NCI-H2107 (cell line): ENCODE measurements around the gene MRGPRE.
"Not testable (repeated sequence)": the region's sequence is repeated elsewhere in the genome, so short reads cannot be mapped to it uniquely, and the experiment has no call there.

Experiments
- DNase-seq: peaks from one replicate; lab custom pipeline; 2025; lab: John Stamatoyannopoulos, UW

MRGPRE gene

GRCh38 chr11:3231851-3232744 is at the start of gene MRGPRE:
Gene MRGPRE, minus strand, starts transcription at chr11:3232417. Its CDS starts 3,618 bp downstream, at chr11:3228799.
- peak; percentile 28 for DNase-seq

GRCh38 chr11:3281146-3281545 is 48.9 kb upstream of the MRGPRE start:
- not testable (repeated sequence) for DNase-seq

- DNase-seq: not testable (repeated sequence)
These were observed 48.4 kb upstream of the MRGPRE start for GRCh38 chr11:3280662-3281061.

DNA sequence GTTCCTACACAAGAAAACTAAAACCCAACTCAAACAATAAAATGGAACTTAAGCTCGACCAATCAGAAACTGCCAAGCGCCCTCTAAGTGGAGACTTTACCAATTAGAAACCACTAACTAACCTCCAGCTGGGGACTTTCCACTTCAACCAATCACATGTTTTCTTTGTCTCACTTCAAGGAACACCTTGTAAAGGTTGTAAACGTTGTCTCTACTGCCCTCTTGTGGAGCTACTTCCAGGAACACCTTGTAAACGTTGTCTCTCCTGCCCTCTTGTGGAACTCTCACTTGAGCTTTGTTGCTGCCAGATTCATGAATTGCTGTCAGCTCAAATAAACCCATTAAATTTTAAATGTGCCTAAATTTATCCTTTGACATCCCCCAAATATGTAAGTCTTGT is 46.7 kb upstream of the MRGPRE start:
- not testable (repeated sequence) for DNase-seq

- DNase-seq: not testable (repeated sequence)
These were observed 41.4 kb upstream of the MRGPRE start for GRCh38 chr11:3273629-3274028.

DNA sequence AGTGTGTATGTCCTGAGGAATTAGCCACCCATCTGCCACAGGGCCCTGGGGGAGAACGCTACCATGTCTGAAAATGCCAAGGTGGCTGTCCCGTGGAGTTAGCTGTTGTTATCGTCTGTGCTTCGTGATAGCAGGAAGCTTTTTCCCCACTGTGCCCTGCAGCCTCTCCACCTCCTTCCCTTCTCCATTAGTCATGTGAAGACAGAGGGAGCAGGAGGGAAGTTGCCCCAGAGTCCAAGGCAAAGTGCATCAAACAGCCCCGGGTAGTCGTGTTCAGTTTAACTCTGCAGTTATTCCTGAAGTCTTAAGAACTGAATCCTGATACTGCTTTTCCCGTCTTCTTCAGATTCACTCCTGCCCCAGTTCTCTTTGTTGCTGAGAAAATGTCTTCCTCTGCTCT is 30.3 kb upstream of the MRGPRE start:
- DNase-seq: not testable (repeated sequence)

DNA sequence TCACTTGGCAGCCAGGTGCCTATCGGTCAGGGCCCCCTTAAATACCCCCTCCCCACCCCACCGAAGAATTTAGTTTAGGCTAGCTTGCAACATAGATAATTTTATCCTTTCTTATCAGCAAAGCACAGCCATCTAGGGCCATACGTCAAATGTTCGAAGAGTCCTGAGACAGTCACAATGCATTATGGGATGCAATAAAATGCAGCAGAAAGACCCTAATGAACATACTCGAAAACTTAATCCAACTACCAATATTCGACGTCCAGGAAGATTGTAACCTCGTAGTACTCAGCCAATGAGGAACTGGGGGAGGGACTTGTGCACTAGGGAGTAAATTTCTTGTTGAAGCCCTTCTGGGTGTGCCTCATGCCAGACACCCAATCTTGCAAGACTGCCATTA is 29.6 kb upstream of the MRGPRE start:
- DNase-seq: not testable (repeated sequence)

- DNase-seq: not testable (repeated sequence)
These were observed 25.3 kb upstream of the MRGPRE start for GRCh38 chr11:3257509-3257908.

- DNase-seq: not testable (repeated sequence)
These were observed 23.0 kb upstream of the MRGPRE start for GRCh38 chr11:3255241-3255640.

DNA sequence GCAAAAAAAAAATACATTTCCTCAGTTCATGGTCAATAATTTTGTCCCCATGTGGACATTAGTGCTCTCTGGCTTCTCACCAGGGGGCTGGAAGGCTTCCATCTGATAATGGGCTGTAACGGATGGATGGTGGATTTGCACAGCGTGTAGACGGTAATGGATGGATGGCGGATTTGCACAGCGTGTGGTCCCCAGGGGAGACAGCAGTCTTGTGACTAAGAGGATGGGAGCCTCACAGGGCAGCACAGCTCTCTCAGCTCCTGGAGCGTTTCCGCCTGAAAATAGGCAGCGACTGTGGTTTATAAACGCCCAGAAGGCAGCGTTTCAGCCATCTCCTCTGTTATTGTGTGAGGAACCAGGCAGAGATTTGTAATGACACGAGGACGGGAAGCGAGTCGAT is 22.6 kb upstream of the MRGPRE start:
- not testable (repeated sequence) for DNase-seq

GRCh38 chr11:3245071-3245470 is 12.9 kb upstream of the MRGPRE start:
- no peak for DNase-seq

GRCh38 chr11:3243880-3244279 is 11.7 kb upstream of the MRGPRE start:
- DNase-seq: no peak

- no peak for DNase-seq
These were observed 4.9 kb upstream of the MRGPRE start for GRCh38 chr11:3237119-3237518.

- DNase-seq: no peak
These were observed 2.6 kb upstream of the MRGPRE start for GRCh38 chr11:3234846-3235245.

DNA sequence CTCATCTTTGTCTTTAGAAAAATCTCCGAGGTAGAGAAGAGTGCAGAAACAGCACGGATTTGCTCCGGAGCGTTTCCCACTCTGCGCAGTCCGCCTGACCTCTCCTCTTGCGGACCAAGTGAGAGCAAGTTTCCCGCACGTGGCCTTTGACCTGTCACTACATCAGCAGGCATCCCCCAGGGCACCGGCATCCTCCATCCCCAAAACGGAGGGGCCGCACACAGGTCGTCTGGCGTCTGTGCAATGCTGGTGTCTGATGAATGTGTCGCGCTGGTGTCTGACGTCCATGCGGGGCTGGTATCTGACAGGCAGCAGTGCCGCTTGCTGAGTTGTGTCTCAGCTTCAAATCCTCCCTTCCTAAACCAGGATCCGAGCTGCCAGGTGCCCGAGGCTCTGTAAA is 739 bp upstream of the MRGPRE start:
- no peak for DNase-seq

GRCh38 chr11:3231550-3231850 is 717 bp downstream of the MRGPRE start:
- DNase-seq: no peak

GRCh38 chr11:3230636-3231549 is 1.3 kb downstream of the MRGPRE start:
- no peak for DNase-seq

- DNase-seq: no peak
These were observed 2.3 kb downstream of the MRGPRE start for GRCh38 chr11:3229673-3230630.

DNA sequence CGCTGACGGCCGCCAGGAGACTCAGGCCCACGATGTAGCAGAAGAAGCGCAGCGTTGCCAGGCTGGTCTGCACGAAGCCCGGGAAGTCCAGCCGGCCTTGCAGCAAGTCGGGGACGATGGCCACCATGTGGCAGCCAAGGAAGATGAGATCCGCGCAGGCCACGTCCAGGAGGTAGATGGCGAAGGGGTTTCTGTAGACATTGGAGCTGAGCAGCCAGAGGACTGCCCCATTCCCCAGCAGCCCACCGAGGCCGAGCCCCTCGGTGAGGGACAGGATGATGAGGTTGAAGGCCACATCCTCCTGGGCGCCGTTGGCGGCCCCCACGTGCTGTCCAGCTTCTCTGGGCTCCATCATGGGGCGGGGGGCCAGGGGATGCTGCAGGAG is 3.8 kb downstream of the MRGPRE start:
- no peak for DNase-seq

DNA sequence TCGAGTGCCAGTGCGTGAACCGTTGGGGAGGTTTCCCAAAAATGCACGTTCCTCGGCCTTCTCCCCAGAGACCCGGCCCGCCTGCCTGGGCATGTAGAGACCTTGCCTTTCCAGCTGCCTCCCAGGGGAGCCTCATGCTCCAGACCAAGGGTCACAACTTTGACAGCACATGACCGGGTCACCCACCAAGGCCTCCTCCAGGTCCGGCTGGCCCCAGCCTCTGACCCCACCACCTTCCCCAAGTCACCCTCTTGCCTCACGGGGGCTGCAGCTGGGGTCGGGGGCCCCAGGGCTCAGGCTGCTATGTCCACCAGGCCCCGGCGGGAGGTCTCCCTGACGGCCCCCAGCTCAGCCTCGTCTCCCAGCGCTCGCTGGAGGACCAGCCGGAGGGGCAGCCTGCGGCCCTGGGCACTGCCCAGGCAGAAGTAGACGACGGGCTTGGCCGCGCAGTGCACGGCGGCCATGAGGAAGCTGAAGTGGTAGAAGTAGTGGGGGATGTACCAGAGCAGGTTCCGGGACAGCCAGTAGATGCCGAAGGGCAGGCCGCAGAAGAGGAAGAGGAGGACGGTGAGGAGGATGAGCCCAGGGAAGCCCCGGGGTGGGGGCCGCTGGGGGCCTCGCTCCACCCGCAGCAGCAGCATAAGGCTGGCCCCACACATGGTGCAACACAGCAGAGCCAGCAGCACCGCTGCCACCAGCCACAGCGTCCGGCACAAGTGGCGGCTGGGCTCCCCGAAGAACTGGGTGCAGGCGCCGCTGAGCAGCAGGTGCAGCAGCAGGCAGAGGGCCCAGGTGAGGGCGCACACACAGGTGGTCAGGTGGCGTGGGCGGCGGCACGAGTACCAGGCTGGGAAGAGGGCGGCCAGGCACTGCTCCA is 4.4 kb downstream of the MRGPRE start:
- DNase-seq: no peak
